IMR-90 (cell line): Measurements from ENCODE around the gene ABCA7. TPM values are rescaled to one million over a fixed set of nuclear protein-coding genes. Genes with fewer than 3 reads are reported as not detected.

Experiments used
- ATAC-seq: fragments of 200-7000 bp; cut with Tn5 transposase; 2 replicates; pipeline ENCODE4 v1.9.1; 2020; ENCODE audit warnings: low read depth, mild to moderate bottlenecking, moderate library complexity
- BruUV-seq: library from RNA; stranded (reverse); fragments of 400-500 nt; replicated peaks from 2 replicates; lab custom pipeline; 2021; lab: Mats Ljungman, UMichigan
- CTCF ChIA-PET: fragments of 300-600 bp; formaldehyde crosslinking; extraction: SDS; loops from one replicate; lab custom pipeline; 2021; ENCODE audit warnings: antibody characterized with exemption; lab: Yijun Ruan, JAX
- POLR2A ChIA-PET: fragments of 300-600 bp; sonication (Branson Sonifier 250); formaldehyde crosslinking; loops from one replicate; lab custom pipeline; 2022; ENCODE audit warnings: antibody characterized with exemption; ENCODE audit not compliant: unreplicated experiment; lab: Charles Lee
- DNase-seq: peaks from one replicate; pipeline ENCODE4 v3.0.0; 2013
- H2AFZ ChIP-seq: replicated peaks from 2 replicates; pipeline ENCODE3; 2013; ENCODE audit warnings: low read length, mild to moderate bottlenecking; ENCODE audit not compliant: poor library complexity
- H2AK5ac ChIP-seq: 2 replicates; pipeline ENCODE4 v1.6.1; 2013; ENCODE audit warnings: low read depth, low read length, inconsistent platforms
- H2AK9ac ChIP-seq: replicated peaks from 2 replicates; pipeline ENCODE3; 2013; ENCODE audit warnings: mild to moderate bottlenecking, low read depth, low read length, moderate library complexity; ENCODE audit not compliant: poor library complexity
- H2BK120ac ChIP-seq: 2 replicates; pipeline ENCODE4 v1.6.1; 2013; ENCODE audit warnings: low read depth, low read length, inconsistent platforms
- H2BK15ac ChIP-seq: 3 replicates; pipeline ENCODE4 v1.6.1; 2013; ENCODE audit warnings: low read depth, low read length, inconsistent platforms
- H2BK20ac ChIP-seq: 2 replicates; pipeline ENCODE4 v1.6.1; 2013; ENCODE audit warnings: low read depth, mild to moderate bottlenecking, inconsistent platforms, low read length, moderate library complexity
- H2BK5ac ChIP-seq: 2 replicates; pipeline ENCODE4 v1.6.1; 2013; ENCODE audit warnings: mild to moderate bottlenecking, low read depth, low read length, inconsistent platforms; ENCODE audit not compliant: poor library complexity, severe bottlenecking
- H3K14ac ChIP-seq: replicated peaks from 2 replicates; pipeline ENCODE4 v1.6.1; 2013; ENCODE audit warnings: low read depth, low read length, inconsistent platforms
- H3K18ac ChIP-seq: 2 replicates; pipeline ENCODE4 v1.6.1; 2013; ENCODE audit warnings: low read depth, low read length, control low read depth
- H3K23ac ChIP-seq: 2 replicates; pipeline ENCODE4 v1.6.1; 2013; ENCODE audit warnings: low read depth, low read length, inconsistent platforms
- H3K27ac ChIP-seq: 2 replicates; pipeline ENCODE4 v1.5.1; 2013; ENCODE audit warnings: mild to moderate bottlenecking, control low read depth, low read length; ENCODE audit not compliant: insufficient read depth
- H3K27me3 ChIP-seq: 2 replicates; pipeline ENCODE4 v1.6.1; 2013; ENCODE audit warnings: low read length; ENCODE audit not compliant: control insufficient read depth, insufficient read depth
- H3K36me3 ChIP-seq: 2 replicates; pipeline ENCODE4 v1.6.1; 2013; ENCODE audit warnings: low read length, mixed read lengths; ENCODE audit not compliant: control insufficient read depth, insufficient read depth
- H3K4ac ChIP-seq: 2 replicates; pipeline ENCODE4 v1.6.1; 2013; ENCODE audit warnings: low read depth, low read length, inconsistent platforms
- H3K4me1 ChIP-seq: 2 replicates; pipeline ENCODE4 v1.6.1; 2013; ENCODE audit warnings: low read length, mixed read lengths; ENCODE audit not compliant: control insufficient read depth, insufficient read depth
- H3K4me2 ChIP-seq: 2 replicates; pipeline ENCODE4 v1.6.1; 2013; ENCODE audit warnings: low read depth, mild to moderate bottlenecking, control low read depth, low read length, moderate library complexity
- H3K4me3 ChIP-seq: 2 replicates; pipeline ENCODE4 v1.5.1; 2013; ENCODE audit warnings: low read depth, mild to moderate bottlenecking, control low read depth, low read length, moderate library complexity; ENCODE audit not compliant: insufficient read depth
- H3K56ac ChIP-seq: 2 replicates; pipeline ENCODE4 v1.6.1; 2013; ENCODE audit warnings: low read length, inconsistent platforms; ENCODE audit not compliant: insufficient read depth; ENCODE audit errors: extremely low read depth
- H3K79me1 ChIP-seq, 2 experiments: 2 replicates each; pipeline ENCODE4 v1.6.1; 2013; ENCODE audit warnings: low read length in 2 of 2, inconsistent platforms in 1 of 2, low read depth in 1 of 2
- H3K9ac ChIP-seq: 2 replicates; pipeline ENCODE4 v1.6.1; 2013; ENCODE audit warnings: low read depth, low read length, control low read depth
- H3K9me1 ChIP-seq: 2 replicates; pipeline ENCODE4 v1.6.1; 2013; ENCODE audit warnings: low read length, inconsistent platforms; ENCODE audit not compliant: insufficient read depth
- H3K9me3 ChIP-seq: 2 replicates; pipeline ENCODE4 v1.6.1; 2013; ENCODE audit warnings: low read length; ENCODE audit not compliant: control insufficient read depth, insufficient read depth
- H4K20me1 ChIP-seq: 2 replicates; pipeline ENCODE4 v1.6.1; 2013; ENCODE audit warnings: low read length, inconsistent platforms; ENCODE audit not compliant: insufficient read depth
- H4K5ac ChIP-seq: 2 replicates; pipeline ENCODE4 v1.6.1; 2013; ENCODE audit warnings: mild to moderate bottlenecking, low read depth, low read length, control low read depth
- H4K8ac ChIP-seq, 2 experiments: 2 replicates each; pipeline ENCODE4 v1.6.1; 2013; ENCODE audit warnings: low read depth in 2 of 2, low read length in 2 of 2, control low read depth in 1 of 2, inconsistent platforms in 1 of 2
- H4K91ac ChIP-seq: 2 replicates; pipeline ENCODE4 v1.6.1; 2013; ENCODE audit warnings: low read depth, low read length, inconsistent platforms; ENCODE audit not compliant: insufficient read depth
- BHLHE40 ChIP-seq: fragments of 150-350 bp; IDR thresholded peaks from 2 replicates; pipeline ENCODE4 v1.6.1; 2016; ENCODE audit warnings: mild to moderate bottlenecking, low read depth, low read length
- CHD1 ChIP-seq: IDR thresholded peaks from 2 replicates; pipeline ENCODE4 v1.6.1; 2012; ENCODE audit warnings: low read depth, low read length, improper control_type of control experiment
- FOS ChIP-seq: fragments of 150-350 bp; IDR thresholded peaks from 2 replicates; pipeline ENCODE4 v1.6.1; 2016; ENCODE audit warnings: low read depth, low read length
- MAFK ChIP-seq: IDR thresholded peaks from 2 replicates; pipeline ENCODE4 v1.6.1; 2012; ENCODE audit warnings: low read depth, low read length, improper control_type of control experiment
- MAZ ChIP-seq: IDR thresholded peaks from 2 replicates; pipeline ENCODE4 v1.6.1; 2012; ENCODE audit warnings: low read depth, mild to moderate bottlenecking, low read length, improper control_type of control experiment, moderate library complexity, borderline replicate concordance
- MXI1 ChIP-seq: IDR thresholded peaks from 2 replicates; pipeline ENCODE4 v1.6.1; 2012; ENCODE audit warnings: low read depth, mild to moderate bottlenecking, low read length, moderate library complexity, borderline replicate concordance
- NFE2L2 ChIP-seq: fragments of 150-350 bp; IDR thresholded peaks from 2 replicates; pipeline ENCODE4 v1.6.1; 2016; ENCODE audit warnings: low read depth, mild to moderate bottlenecking, low read length
- RAD21 ChIP-seq: IDR thresholded peaks from 2 replicates; pipeline ENCODE4 v1.6.1; 2012; ENCODE audit warnings: low read length, improper control_type of control experiment
- RCOR1 ChIP-seq: IDR thresholded peaks from 2 replicates; pipeline ENCODE4 v1.6.1; 2012; ENCODE audit warnings: mild to moderate bottlenecking, low read length, improper control_type of control experiment; ENCODE audit not compliant: insufficient replicate concordance
- RFX5 ChIP-seq: IDR thresholded peaks from 2 replicates; pipeline ENCODE4 v1.8.0; 2012; ENCODE audit warnings: low read depth, mild to moderate bottlenecking, low read length, moderate library complexity
- USF2 ChIP-seq: fragments of 150-350 bp; IDR thresholded peaks from 2 replicates; pipeline ENCODE4 v1.6.1; 2017; ENCODE audit warnings: mild to moderate bottlenecking, antibody characterized with exemption, low read length, low read depth
- WGBS, 2 experiments: methylation state at CpG; one replicate each; pipeline versions ENCODE4 v1.1.5 to v1.1.7; 2013; ENCODE audit warnings: missing lambda C conversion rate in 2 of 2; ENCODE audit not compliant: insufficient read length in 1 of 2; ENCODE audit errors: extremely low coverage in 2 of 2; 5-methylcytosine and 5-hydroxymethylcytosine counted together
- dilution Hi-C: fragments of 300-500 bp; cut with HindIII; formaldehyde crosslinking; loops from one replicate; pipeline ENCODE4 v1.14.3; 2018; ENCODE audit warnings: low sequenced_read_pairs; ENCODE audit not compliant: unreplicated experiment
- in situ Hi-C: fragments of 300-500 bp; cut with MboI; formaldehyde crosslinking; loops from 3 replicates; pipeline ENCODE4 v1.14.3; 2019; ENCODE audit warnings: low sequenced_read_pairs, inconsistent platforms, mixed read lengths
- intact Hi-C: fragments of 100-400 bp; cut with micrococcal nuclease; formaldehyde crosslinking; loops from 2 replicates; pipeline ENCODE4 v1.10.0; 2022
- polyA plus RNA-seq, 3 experiments: library from polyadenylated mRNA; depleted of rRNA; stranded (reverse); fragments of >200 nt; gene quantifications; 2 replicates each; pipeline ENCODE4 v1.2.3, GENCODE V29; 2012; ENCODE audit warnings: low replicate concordance in 1 of 3
- total RNA-seq: library from RNA; depleted of rRNA; stranded (reverse); fragments of >200 nt; gene quantifications from 2 replicates; pipeline ENCODE4 v1.2.3, GENCODE V29; 2012

Gene ABCA7
- total and polyA plus RNA-seq, 2 of the 4 experiments (the other 2 are of a cell fraction), result 0.36 to 3.3 TPM

- dilution Hi-C loops, result no loop called here
Observed at GRCh38 chr19:1082165-1082927, 42.4 kb downstream of the ABCA7 start.

More at GRCh38 chr19:1082165-1082927, 42.4 kb downstream of the ABCA7 start:
- no TSS peak for BruUV-seq
- Histone ChIP-seq H3K18ac (no peak overlapping the region), H3K56ac (no peak overlapping the region), H2AK5ac (no peak overlapping the region), H3K4me1 (no peaks in the 10 kb centered on the region), H3K27me3 (no peaks in the 10 kb centered on the region), H3K23ac (no peak overlapping the region), H3K9me3 (no peaks in the 10 kb centered on the region), H3K9me1 (no peaks in the 10 kb centered on the region), H3K4ac (no peak overlapping the region), H2BK15ac (no peak overlapping the region; the same call in 2 of the 3 replicates), H2AK9ac (no peak overlapping the region), H3K36me3 (peaks cover 4% of the 10 kb centered on the region; the same call in 1 of the 2 replicates), H4K91ac (no peak overlapping the region), H2BK20ac (no peak overlapping the region), H3K9ac (no peak overlapping the region), H4K8ac (no peak overlapping the region), H4K20me1 (peaks cover 10% of the 10 kb centered on the region; the same call in 1 of the 2 replicates), H3K79me1 (no peaks in the 10 kb centered on the region; a peak in 1 of 4 replicates), H3K14ac (no peak overlapping the region), H2AFZ (peak overlapping the region; percentile 87), H3K4me3 (peak overlapping the region; percentile 15; the same call in 1 of the 2 replicates), H3K4me2 (peak overlapping the region; percentile 80), H2BK5ac (no peak overlapping the region), H3K27ac (no peak overlapping the region), H4K5ac (no peak overlapping the region), H2BK120ac (no peak overlapping the region)
- in situ Hi-C loops, result no loop called here
- 28% methylated on average over 24 of the region's 51 CpGs; no CpG with 5 or more reads in 1 of the 2 experiments for WGBS, 2 experiments
- POLR2A ChIA-PET, result interaction anchor here (0.6 kb wide), 1 partner anchor 78 kb away, joined by 7 read pairs; no protein-coding TSS in a partner anchor
- TF ChIP-seq RCOR1 (no peak), CHD1 (no peak), MAZ (no peak), BHLHE40 (no peak), RAD21 (no peak), MAFK (no peak), MXI1 (no peak), FOS (no peak), RFX5 (no peak), USF2 (no peak), NFE2L2 (no peak)
- CTCF ChIA-PET, result no interaction called here
- intact Hi-C loops, result no loop called here
- DNase-seq, result no peak
- peak; percentile 71 for ATAC-seq
